HG03039 (cell line): Measurements from ENCODE around the gene MRLN.

ENCODE experiments used
- ATAC-seq: cut with Tn5 transposase; IDR thresholded peaks from one replicate; pipeline ENCODE4 v1.9.1; 2021; ENCODE audit warnings: mild to moderate bottlenecking, moderate library complexity; ENCODE audit not compliant: unreplicated experiment

Gene MRLN

DNA sequence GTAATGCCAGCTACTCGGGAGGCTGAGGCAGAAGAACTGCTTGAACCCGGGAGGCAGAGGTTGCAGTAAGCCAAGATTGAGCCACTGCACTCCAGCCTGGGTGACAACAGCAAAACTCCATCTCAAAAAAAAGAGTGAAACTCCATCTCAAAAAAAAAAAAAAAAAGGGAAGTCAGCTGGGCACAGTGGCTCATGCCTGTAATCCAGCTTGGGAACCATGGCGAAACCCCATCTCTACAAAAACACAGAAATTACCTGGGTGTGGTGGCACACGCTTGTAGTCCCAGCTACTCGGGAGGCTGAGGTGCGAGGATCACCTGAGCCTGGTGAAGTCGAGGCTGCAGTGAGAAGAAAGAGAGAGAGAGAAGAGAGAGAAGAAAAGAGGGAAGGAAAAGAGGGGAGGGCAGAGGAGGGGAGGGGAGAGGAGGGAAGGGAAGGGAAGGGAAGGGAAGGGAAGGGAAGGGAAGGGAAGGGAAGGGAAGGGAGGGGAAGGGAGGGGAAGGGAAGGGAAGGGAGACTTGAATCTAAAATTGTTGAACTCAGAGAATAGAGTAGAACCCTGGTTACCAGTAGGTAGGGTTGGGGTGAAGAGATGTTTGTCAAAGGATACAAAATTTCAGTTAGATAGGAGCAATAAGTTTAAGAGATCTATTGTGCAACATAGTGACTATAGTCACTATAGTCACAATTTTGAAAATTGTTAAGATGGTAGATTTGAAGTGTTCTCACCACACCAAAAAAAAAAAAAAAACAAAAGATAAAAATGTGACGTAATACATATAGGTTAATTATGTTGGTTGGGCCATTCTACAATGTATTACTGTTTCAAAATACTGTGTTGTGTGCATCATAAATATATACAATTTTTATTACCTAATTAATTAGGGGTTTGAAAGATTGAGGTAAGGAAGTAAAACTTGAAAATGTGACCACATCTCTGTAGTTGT lies 46.1 kb downstream of the MRLN start:
- ATAC-seq: no peak

DNA sequence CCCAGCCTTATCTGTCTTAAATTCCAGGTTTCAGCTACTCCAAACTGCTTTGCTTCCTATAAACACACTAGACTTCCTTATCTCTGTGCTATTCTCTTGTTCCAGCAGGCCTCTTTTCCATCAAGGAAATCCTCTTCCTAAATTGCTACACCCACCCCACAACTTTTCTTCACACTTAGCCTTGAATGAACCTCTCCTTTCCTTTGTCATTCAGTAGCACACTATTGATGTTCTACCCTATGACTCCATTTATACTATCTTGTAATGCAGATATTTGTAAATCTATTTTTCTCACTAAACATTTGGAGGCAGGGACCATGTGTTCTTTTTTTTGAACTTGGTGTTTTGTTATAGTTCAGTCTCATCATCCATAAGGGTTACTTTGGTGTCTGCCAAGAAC lies 47.3 kb downstream of the MRLN start:
- ATAC-seq: no peak

GRCh38 chr10:59704630-59705029 lies 48.6 kb downstream of the MRLN start:
- no peak for ATAC-seq

DNA sequence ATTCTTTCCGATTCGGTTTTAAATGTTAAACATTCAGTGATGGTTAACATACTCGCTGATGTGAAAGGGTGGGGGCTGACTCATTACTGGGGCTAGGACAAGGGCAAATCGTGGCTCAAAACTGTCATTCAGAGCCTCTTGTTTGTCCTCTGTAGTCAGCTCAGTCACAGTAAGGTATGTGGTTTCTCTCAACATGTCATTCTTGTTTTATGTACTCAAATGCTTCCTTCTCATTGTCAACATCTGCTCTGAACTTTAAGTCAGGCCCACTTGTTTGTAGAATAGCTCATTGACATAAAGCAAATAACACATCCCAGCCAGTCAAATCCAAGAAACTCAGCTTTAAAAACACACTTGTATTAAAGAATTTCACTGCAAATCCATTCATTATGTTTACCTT lies 50.9 kb downstream of the MRLN start:
- peak; percentile 51 for ATAC-seq

- ATAC-seq: no peak
Measured at GRCh38 chr10:59700709-59701108, 52.5 kb downstream of the MRLN start.

DNA sequence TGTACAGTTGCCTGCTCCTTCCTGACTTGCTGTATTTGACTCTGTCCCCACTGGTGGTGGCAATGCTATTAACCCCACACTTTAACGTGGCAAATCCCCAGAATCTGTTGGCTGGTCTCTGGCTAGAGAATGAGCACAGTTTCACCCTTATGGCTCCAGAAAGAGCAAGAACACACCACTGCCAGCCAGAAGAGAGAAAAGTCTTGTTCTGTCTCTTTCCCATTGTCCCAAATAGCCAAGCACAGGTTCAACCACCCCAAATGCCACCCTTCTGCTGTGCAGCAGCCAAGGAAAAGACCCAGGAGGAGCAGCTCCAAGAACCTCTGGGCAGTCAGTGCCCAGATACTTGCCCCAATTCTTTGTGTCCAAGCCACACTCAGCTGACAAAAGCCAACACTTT lies 54.9 kb downstream of the MRLN start:
- no peak for ATAC-seq

- ATAC-seq: no peak
Measured at GRCh38 chr10:59695637-59696036, 57.6 kb downstream of the MRLN start.

DNA sequence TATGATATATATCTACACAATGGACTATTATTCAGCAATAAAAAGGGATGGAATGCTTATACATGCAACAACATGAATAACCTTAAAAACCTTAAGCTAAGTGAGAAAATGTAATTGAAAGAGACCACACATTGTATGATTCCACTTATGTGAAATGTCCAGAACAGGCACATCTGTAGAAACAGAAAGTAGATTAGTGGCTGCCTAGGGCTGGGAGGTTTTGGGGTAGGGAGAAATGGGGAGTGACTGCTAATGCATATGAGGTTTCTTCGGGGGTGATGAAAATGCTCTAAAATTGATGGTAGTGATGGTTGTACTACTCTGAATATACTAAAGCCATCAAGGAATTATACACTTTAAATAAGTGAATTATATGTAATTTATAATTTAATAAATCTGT lies 58.3 kb downstream of the MRLN start:
- no peak for ATAC-seq

DNA sequence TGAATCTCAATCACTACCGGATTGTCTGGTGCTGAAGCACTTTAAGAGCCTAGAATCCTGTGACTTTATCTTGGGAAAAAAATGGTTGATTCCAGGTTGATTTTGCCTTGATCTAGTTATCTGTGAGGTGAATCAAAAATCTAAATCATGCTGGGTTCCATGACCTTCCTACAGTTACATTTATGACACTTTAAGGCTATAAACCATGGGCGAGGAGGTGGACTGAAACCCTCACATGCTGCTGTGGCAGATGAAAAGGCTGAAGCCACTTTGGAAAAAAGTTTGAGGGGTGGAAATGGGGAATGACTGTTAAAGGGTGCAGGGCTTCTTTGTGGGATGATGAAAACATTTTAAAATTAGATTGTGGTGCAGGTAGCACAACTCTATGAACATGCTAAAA lies 61.1 kb downstream of the MRLN start:
- ATAC-seq: no peak

- no peak for ATAC-seq
Measured at GRCh38 chr10:59688921-59689351, 64.3 kb downstream of the MRLN start.

GRCh38 chr10:59687657-59688056 lies 65.6 kb downstream of the MRLN start:
- no peak for ATAC-seq
